Neural cell (in vitro differentiated cells): ENCODE results near the gene MLLT11. TPM values are rescaled to one million over a fixed set of nuclear protein-coding genes. Genes with fewer than 3 reads are reported as not detected.
"Not testable (repeated sequence)": the region's sequence is repeated elsewhere in the genome, so short reads cannot be mapped to it uniquely, and the experiment has no call there.

ENCODE experiments used
- H2AFZ ChIP-seq: fragments of 200-600, 300-800 bp; sonication (generic), shearing (Covaris generic); 2 replicates; pipeline ENCODE4 v1.6.0; 2014; ENCODE audit warnings: low read depth, mild to moderate bottlenecking, antibody characterized with exemption, low read length, moderate library complexity
- H3F3A ChIP-seq: fragments of 200-600 bp; shearing (Covaris generic); 2 replicates; pipeline ENCODE4 v1.6.1; 2016; ENCODE audit warnings: mild to moderate bottlenecking, moderate library complexity, mixed read lengths, antibody characterized with exemption, low read length; ENCODE audit not compliant: insufficient read depth, poor library complexity, severe bottlenecking
- H3K27ac ChIP-seq: fragments of 200-600, 300-800 bp; sonication (generic), shearing (Covaris generic); 2 replicates; pipeline ENCODE4 v1.5.1; 2014; ENCODE audit warnings: mild to moderate bottlenecking, low read length, moderate library complexity
- H3K27me3 ChIP-seq: fragments of 300-800, 200-600 bp; sonication (generic), shearing (Covaris generic); 2 replicates; pipeline ENCODE4 v1.6.0; 2014; ENCODE audit warnings: mild to moderate bottlenecking, low read depth, low read length, moderate library complexity; ENCODE audit not compliant: insufficient read depth
- H3K36me3 ChIP-seq: fragments of 300-800, 200-600 bp; sonication (generic), shearing (Covaris generic); 2 replicates; pipeline ENCODE4 v1.5.1; 2014; ENCODE audit warnings: mild to moderate bottlenecking, antibody characterized with exemption, low read length, moderate library complexity; ENCODE audit not compliant: insufficient read depth
- H3K4me2 ChIP-seq: fragments of 300-800, 200-600 bp; sonication (generic), shearing (Covaris generic); 2 replicates; pipeline ENCODE4 v1.6.0; 2014; ENCODE audit warnings: mild to moderate bottlenecking, low read length
- H3K4me3 ChIP-seq: fragments of 300-800, 200-600 bp; sonication (generic), shearing (Covaris generic); 2 replicates; pipeline ENCODE4 v1.5.1; 2014; ENCODE audit warnings: mild to moderate bottlenecking, low read length, moderate library complexity
- H3K79me2 ChIP-seq: fragments of 200-600 bp; shearing (Covaris generic); replicated peaks from 2 replicates; pipeline ENCODE4 v1.6.0; 2014; ENCODE audit warnings: mild to moderate bottlenecking, low read length, moderate library complexity; ENCODE audit not compliant: insufficient read depth
- H3K9ac ChIP-seq: fragments of 300-800, 200-600 bp; sonication (generic), shearing (Covaris generic); 2 replicates; pipeline ENCODE4 v1.6.1; 2016; ENCODE audit warnings: mild to moderate bottlenecking, low read length, mixed read lengths
- H3K9me2 ChIP-seq: fragments of 200-600 bp; shearing (Covaris generic); 2 replicates; pipeline ENCODE4 v1.6.1; 2016; ENCODE audit warnings: mild to moderate bottlenecking, low read length, mixed read lengths; ENCODE audit not compliant: insufficient read depth
- H3K9me3 ChIP-seq: fragments of 200-600, 300-800 bp; sonication (generic), shearing (Covaris generic); 2 replicates; pipeline ENCODE4 v1.6.1; 2016; ENCODE audit warnings: mild to moderate bottlenecking, mixed run types, low read length, moderate library complexity, mixed read lengths
- H4K20me1 ChIP-seq: fragments of 200-600 bp; shearing (Covaris generic); 2 replicates; pipeline ENCODE4 v1.6.1; 2016; ENCODE audit warnings: mild to moderate bottlenecking, mixed run types; ENCODE audit not compliant: insufficient read depth
- EP300 ChIP-seq: fragments of 450-650 bp; conservative IDR thresholded peaks from 2 replicates; pipeline ENCODE4 v1.6.1; 2014; ENCODE audit warnings: antibody characterized with exemption, mild to moderate bottlenecking, moderate library complexity; ENCODE audit not compliant: poor library complexity, severe bottlenecking
- EZH2 ChIP-seq: fragments of 200-600, 300-800 bp; shearing (Covaris generic), sonication (generic); IDR thresholded peaks from 2 replicates; pipeline ENCODE4 v1.6.1; 2014; ENCODE audit warnings: antibody characterized with exemption, low read length, borderline replicate concordance, mild to moderate bottlenecking; ENCODE audit not compliant: insufficient read depth, poor library complexity, severe bottlenecking
- MXI1 ChIP-seq: fragments of 450-650 bp; conservative IDR thresholded peaks from 2 replicates; pipeline ENCODE4 v1.6.1; 2014; ENCODE audit warnings: antibody characterized with exemption, mild to moderate bottlenecking; ENCODE audit not compliant: poor library complexity, severe bottlenecking
- POLR2AphosphoS5 ChIP-seq: IDR thresholded peaks from 2 replicates; pipeline ENCODE4 v1.6.1; 2012
- RAD21 ChIP-seq: fragments of 450-650 bp; conservative IDR thresholded peaks from 2 replicates; pipeline ENCODE4 v1.6.1; 2014; ENCODE audit warnings: antibody characterized with exemption, mild to moderate bottlenecking, moderate library complexity
- SMC3 ChIP-seq: fragments of 450-650 bp; conservative IDR thresholded peaks from 2 replicates; pipeline ENCODE4 v1.6.1; 2014; ENCODE audit warnings: antibody characterized with exemption, mild to moderate bottlenecking, moderate library complexity; ENCODE audit not compliant: poor library complexity
- TAF1 ChIP-seq: IDR thresholded peaks from 2 replicates; pipeline ENCODE4 v1.6.1; 2012; ENCODE audit warnings: low read depth
- polyA plus RNA-seq: library from polyadenylated mRNA; depleted of rRNA; stranded (reverse); fragments of >200 nt; gene quantifications from 2 replicates; pipeline ENCODE4 v1.2.3, GENCODE V29; 2014
- TF ChIP-seq, protein P1 (sequence below): fragments of 450-650 bp; IDR thresholded peaks from 2 replicates; pipeline ENCODE4 v1.5.1; 2014; ENCODE audit warnings: antibody characterized with exemption, mild to moderate bottlenecking, moderate library complexity; ENCODE audit not compliant: poor library complexity, severe bottlenecking
- TF ChIP-seq, protein P2 (sequence below): IDR thresholded peaks from 2 replicates; pipeline ENCODE4 v1.6.1; 2012; ENCODE audit warnings: borderline replicate concordance

Gene MLLT11
- polyA plus RNA-seq, 1 donor from 2014 or later, result 142 TPM

DNA sequence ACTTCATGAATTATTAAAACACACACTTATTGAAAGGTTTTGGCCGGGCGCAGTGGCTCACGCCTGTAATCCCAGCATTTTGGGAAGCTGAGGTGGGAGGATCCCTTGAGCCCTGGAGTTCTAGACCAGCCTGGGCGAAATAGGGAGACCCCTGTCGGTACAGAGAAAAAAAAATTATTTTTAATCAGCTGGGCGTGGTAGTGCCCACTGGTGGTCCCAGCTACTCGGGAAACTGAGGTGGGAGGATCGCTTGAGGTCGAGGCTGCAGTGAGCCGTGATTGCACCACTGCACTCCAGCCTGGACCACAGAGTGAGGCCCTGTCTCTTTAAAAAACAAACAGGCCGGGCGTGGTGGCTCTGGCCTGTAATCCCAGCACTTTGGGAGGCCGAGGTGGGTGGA, 12.0 kb downstream of the MLLT11 start:
- TF ChIP-seq EP300, result no peak
- no peak for TF ChIP-seq SMC3
- no peak for TF ChIP-seq POLR2AphosphoS5
- TF ChIP-seq TAF1, result no peak
- TF ChIP-seq RAD21, result no peak
- TF ChIP-seq, protein P1, sequence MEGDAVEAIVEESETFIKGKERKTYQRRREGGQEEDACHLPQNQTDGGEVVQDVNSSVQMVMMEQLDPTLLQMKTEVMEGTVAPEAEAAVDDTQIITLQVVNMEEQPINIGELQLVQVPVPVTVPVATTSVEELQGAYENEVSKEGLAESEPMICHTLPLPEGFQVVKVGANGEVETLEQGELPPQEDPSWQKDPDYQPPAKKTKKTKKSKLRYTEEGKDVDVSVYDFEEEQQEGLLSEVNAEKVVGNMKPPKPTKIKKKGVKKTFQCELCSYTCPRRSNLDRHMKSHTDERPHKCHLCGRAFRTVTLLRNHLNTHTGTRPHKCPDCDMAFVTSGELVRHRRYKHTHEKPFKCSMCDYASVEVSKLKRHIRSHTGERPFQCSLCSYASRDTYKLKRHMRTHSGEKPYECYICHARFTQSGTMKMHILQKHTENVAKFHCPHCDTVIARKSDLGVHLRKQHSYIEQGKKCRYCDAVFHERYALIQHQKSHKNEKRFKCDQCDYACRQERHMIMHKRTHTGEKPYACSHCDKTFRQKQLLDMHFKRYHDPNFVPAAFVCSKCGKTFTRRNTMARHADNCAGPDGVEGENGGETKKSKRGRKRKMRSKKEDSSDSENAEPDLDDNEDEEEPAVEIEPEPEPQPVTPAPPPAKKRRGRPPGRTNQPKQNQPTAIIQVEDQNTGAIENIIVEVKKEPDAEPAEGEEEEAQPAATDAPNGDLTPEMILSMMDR, result no peak
- no peak for TF ChIP-seq EZH2
- no peak for TF ChIP-seq MXI1
- TF ChIP-seq, protein P2, sequence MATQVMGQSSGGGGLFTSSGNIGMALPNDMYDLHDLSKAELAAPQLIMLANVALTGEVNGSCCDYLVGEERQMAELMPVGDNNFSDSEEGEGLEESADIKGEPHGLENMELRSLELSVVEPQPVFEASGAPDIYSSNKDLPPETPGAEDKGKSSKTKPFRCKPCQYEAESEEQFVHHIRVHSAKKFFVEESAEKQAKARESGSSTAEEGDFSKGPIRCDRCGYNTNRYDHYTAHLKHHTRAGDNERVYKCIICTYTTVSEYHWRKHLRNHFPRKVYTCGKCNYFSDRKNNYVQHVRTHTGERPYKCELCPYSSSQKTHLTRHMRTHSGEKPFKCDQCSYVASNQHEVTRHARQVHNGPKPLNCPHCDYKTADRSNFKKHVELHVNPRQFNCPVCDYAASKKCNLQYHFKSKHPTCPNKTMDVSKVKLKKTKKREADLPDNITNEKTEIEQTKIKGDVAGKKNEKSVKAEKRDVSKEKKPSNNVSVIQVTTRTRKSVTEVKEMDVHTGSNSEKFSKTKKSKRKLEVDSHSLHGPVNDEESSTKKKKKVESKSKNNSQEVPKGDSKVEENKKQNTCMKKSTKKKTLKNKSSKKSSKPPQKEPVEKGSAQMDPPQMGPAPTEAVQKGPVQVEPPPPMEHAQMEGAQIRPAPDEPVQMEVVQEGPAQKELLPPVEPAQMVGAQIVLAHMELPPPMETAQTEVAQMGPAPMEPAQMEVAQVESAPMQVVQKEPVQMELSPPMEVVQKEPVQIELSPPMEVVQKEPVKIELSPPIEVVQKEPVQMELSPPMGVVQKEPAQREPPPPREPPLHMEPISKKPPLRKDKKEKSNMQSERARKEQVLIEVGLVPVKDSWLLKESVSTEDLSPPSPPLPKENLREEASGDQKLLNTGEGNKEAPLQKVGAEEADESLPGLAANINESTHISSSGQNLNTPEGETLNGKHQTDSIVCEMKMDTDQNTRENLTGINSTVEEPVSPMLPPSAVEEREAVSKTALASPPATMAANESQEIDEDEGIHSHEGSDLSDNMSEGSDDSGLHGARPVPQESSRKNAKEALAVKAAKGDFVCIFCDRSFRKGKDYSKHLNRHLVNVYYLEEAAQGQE, result no peak
- H3K79me2 ChIP-seq, result peaks cover 23% of the 10 kb centered on the region
- no peak overlapping the region for H2AFZ ChIP-seq
- H3K9me2 ChIP-seq, result no peaks in the 10 kb centered on the region
- H3K36me3 ChIP-seq, result no peaks in the 10 kb centered on the region
- no peaks in the 10 kb centered on the region for H4K20me1 ChIP-seq
- H3K9me3 ChIP-seq, result no peaks in the 10 kb centered on the region
- no peaks in the 10 kb centered on the region for H3F3A ChIP-seq
- H3K27me3 ChIP-seq, result no peaks in the 10 kb centered on the region
- H3K4me2 ChIP-seq, result no peak overlapping the region
- no peak overlapping the region for H3K9ac ChIP-seq
- no peak overlapping the region for H3K4me3 ChIP-seq
- no peak overlapping the region for H3K27ac ChIP-seq

DNA sequence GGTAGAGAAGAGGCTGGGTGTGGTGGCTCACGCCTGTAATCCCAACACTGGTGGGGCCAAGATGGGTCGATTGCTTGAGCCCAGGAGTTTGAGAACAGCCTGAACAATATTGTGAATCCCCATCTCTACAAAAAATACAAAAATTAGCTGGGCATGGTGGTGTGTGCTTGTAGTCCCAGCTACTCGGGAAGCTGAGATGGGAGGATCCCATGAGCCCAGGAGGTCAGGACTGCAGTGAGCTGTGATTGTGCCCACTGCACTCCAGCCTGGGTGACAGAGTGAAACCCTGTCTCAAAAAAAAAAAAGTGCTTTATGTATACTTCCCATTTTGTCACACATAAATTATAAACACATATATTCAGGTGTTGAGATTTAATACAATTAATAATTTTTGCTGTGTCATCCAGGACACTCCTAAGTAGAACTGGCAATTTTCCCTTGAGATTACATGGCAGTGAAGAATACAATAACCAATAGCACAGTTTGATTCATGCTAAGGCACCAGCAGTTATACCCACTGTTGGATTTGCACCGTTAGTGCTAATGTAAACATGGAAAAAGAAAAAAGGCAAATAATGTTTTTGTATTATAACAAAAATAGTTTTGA, 25.9 kb downstream of the MLLT11 start:
- Histone ChIP-seq H3K79me2 (no peaks in the 10 kb centered on the region), H3K9me3 (no peaks in the 10 kb centered on the region), H3K4me2 (no peak overlapping the region), H3K4me3 (no peak overlapping the region), H3K9me2 (no peaks in the 10 kb centered on the region), H3K9ac (no peak overlapping the region), H4K20me1 (no peaks in the 10 kb centered on the region), H3K36me3 (no peaks in the 10 kb centered on the region), H2AFZ (no peak overlapping the region), H3K27ac (no peak overlapping the region), H3F3A (no peaks in the 10 kb centered on the region), H3K27me3 (no peaks in the 10 kb centered on the region)
- no peak for TF ChIP-seq EP300
- TF ChIP-seq MXI1, result no peak
- TF ChIP-seq SMC3, result no peak
- TF ChIP-seq POLR2AphosphoS5, result no peak
- no peak for TF ChIP-seq RAD21
- TF ChIP-seq, protein P2, result no peak
- TF ChIP-seq EZH2, result no peak
- TF ChIP-seq, protein P1, result no peak
- TF ChIP-seq TAF1, result no peak

DNA sequence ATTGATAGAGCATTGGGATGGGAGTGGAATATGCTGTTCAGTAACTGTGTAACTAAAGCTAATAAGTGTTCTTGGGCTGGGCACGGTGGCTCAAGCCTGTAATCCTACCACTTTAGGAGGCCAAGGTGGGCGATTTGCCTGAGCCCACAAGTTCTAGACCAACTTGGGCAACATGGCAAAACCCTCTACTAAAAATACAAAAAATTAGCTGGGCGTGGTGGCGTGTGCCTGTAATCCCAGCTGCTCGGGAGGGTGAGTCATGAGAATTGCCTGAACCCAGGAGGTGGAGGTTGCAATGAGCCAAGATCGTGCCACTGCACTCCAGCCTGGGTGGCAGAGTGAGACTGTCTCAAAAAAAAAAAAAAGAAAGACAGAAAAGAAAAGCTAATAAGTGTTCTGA, 37.2 kb downstream of the MLLT11 start:
- not testable (repeated sequence) for H3K9me2 ChIP-seq, H3K9me3 ChIP-seq, H4K20me1 ChIP-seq, H3K4me2 ChIP-seq, H3K4me3 ChIP-seq, H3K9ac ChIP-seq, H3K36me3 ChIP-seq, H3K27ac ChIP-seq, H2AFZ ChIP-seq, H3K27me3 ChIP-seq, H3F3A ChIP-seq, H3K79me2 ChIP-seq
